ENCODE results near the gene ERCC6.

GRCh38 chr10:49518566-49518965 is 20.4 kb downstream of the ERCC6 start:
- TF ChIP-seq, protein P1, sequence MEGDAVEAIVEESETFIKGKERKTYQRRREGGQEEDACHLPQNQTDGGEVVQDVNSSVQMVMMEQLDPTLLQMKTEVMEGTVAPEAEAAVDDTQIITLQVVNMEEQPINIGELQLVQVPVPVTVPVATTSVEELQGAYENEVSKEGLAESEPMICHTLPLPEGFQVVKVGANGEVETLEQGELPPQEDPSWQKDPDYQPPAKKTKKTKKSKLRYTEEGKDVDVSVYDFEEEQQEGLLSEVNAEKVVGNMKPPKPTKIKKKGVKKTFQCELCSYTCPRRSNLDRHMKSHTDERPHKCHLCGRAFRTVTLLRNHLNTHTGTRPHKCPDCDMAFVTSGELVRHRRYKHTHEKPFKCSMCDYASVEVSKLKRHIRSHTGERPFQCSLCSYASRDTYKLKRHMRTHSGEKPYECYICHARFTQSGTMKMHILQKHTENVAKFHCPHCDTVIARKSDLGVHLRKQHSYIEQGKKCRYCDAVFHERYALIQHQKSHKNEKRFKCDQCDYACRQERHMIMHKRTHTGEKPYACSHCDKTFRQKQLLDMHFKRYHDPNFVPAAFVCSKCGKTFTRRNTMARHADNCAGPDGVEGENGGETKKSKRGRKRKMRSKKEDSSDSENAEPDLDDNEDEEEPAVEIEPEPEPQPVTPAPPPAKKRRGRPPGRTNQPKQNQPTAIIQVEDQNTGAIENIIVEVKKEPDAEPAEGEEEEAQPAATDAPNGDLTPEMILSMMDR (IDR thresholded peaks at IDR 0.05): no peak
- TF ChIP-seq POLR2AphosphoS5 (IDR thresholded peaks at IDR 0.05) (no peak), POLR2A (IDR thresholded peaks at IDR 0.05) (no peak)

Measured in transverse colon (tissue), 4 donors.